Stimulated activated naive CD8-positive, alpha-beta T cell treated with anti-CD3 and anti-CD28 coated beads, Interleukin-15, Interleukin-2, amounts not matched to agents 100 U/mL and 50 U/mL, for 24 hours (primary cell): ENCODE results near the gene TIMM23.

Source experiments
- ATAC-seq: fragments of 150-1000 bp; cut with Tn5 transposase; one replicate; pipeline ENCODE4 v1.10.0; 2021
- DNase-seq: peaks from one replicate; pipeline ENCODE4 v3.0.0; 2021

The TIMM23 gene

DNA sequence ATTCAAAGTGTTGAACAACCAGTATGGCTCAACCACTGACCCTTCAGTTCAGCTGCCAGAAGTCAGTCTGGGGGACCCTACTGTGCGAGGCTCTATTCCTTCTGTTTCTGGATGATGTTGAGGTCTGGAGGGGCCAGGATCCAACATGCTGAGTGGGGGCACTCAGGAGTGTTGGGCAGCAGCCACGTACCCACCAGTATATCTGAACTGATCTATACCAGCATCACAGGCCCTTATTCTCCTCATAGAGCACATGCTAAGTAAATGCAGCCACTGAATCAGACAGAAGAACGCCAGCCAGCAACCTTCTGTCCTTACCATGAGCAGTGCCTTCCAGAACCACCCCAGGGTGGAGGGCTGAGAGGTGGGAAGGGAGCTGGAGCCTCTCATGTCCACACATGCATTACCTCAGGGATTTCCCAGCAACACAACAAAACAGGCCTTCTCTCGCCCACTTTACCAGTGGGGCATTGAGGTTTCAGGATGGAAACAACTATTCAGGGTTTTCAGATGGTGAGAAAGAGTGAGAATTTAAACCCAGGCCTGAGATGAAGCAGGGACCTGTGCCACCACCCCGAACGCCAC, 80.6 kb downstream of the TIMM23 start:
- DNase-seq (no peak), ATAC-seq (no peak)
